Measurements from ENCODE around the gene COL25A1.

COL25A1 gene

DNA sequence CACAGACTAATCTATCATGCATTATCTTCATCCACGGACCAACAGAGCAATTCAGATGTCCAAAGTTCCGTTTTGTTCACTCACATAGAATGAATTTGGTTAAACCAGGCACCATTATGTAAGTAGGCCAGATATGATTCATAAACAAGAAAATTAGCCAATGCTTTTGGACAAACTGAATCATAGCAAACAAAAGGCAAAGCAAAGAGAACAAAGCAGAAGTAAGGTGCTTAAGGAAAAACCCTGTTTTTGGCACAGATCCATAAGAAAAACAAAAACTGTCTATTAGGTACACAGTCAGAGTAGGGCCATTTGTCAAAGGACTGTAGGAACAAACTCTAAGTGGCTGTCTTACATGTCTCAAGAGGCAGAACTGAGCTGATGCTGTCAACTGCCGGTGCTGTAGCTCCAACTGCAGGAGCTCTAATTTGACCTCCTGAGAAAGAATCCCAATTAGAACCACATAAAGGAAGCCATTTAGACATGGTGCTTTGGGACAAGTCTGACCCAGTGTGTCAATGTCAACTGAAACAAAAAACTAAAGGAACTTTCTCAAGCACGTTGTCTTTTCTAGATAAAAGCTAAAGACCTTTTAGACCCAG is 146.7 kb downstream of the COL25A1 start:
- no peak overlapping the region for H3K4me3 ChIP-seq (ENCODE audit: low read depth, low read length)
- POLR2A ChIA-PET = no interaction called here
- no peak for TF ChIP-seq CTCF (IDR thresholded peaks at IDR 0.05; ENCODE audit: insufficient read depth, low read length, missing control alignments)
- DNase-seq (ENCODE audit: low read depth, low spot score) = no peak
- CTCF ChIA-PET = no interaction called here

DNA sequence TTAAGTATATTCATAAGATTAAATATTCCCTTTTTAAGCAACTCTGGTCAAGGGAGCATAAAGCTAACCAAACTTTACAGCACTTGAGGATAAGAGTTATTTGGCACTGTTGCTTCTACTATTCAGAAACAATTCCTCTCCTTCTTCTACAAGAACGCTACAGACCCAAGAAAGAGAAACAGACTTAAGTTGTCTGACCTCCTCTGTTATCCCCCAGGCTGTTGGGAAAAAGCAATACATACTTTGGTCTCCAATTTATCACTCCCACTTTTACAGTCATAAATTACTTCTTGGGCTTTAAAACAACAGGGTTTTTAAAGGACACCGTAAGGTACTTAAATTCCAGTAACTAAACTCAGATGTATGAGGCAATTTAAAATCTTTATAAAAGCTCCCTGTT is 147.4 kb downstream of the COL25A1 start:
- ChIA-PET CTCF (interaction anchor here (0.6 kb wide), 1 partner anchor 1425 kb away, joined by 3 read pairs; no protein-coding TSS in a partner anchor), POLR2A (no interaction called here)
- no peak overlapping the region for H3K4me3 ChIP-seq (ENCODE audit: low read depth, low read length)
- no peak for TF ChIP-seq CTCF (IDR thresholded peaks at IDR 0.05; ENCODE audit: insufficient read depth, low read length, missing control alignments)
- no peak for DNase-seq (ENCODE audit: low read depth, low spot score)

- DNase-seq (ENCODE audit: low read depth, low spot score) = no peak
- ChIA-PET POLR2A (no interaction called here), CTCF (no interaction called here)
- no peak overlapping the region for H3K4me3 ChIP-seq (ENCODE audit: low read depth, low read length)
- no peak for TF ChIP-seq CTCF (IDR thresholded peaks at IDR 0.05; ENCODE audit: insufficient read depth, low read length, missing control alignments)
These were observed 148.0 kb downstream of the COL25A1 start for GRCh38 chr4:109154424-109154823.

- CTCF ChIA-PET = no interaction called here
- TF ChIP-seq CTCF (IDR thresholded peaks at IDR 0.05; ENCODE audit: insufficient read depth, low read length, missing control alignments) = no peak
- no peak overlapping the region for H3K4me3 ChIP-seq (ENCODE audit: low read depth, low read length)
- DNase-seq (ENCODE audit: low read depth, low spot score) = no peak
- POLR2A ChIA-PET = no interaction called here
These were observed 152.6 kb downstream of the COL25A1 start for GRCh38 chr4:109149836-109150235.

DNA sequence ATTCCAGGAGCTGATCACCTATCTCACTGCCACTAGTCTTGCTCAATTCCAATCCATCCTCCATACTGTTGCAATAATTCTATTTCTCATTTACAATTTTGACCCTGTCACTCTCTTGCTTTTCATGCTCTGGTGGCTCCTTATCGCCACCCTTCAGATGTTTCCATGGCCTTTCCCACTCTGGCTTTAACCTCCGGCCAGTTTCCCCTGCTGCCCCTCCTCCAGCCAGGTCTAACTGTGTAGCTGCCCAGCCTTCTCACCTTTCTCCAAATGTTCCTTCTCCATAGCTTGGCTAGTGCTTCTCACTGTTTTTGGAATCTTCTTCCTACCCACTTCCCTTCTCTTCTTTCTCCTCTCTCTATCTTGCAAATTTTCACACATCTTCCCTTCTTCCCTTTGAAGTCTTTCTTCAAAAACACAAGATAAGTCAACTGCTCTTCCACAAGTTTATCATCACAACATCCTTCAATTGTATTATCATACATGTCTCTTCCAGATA is 153.8 kb downstream of the COL25A1 start:
- CTCF ChIA-PET = no interaction called here
- H3K4me3 ChIP-seq (ENCODE audit: low read depth, low read length) = no peak overlapping the region
- TF ChIP-seq CTCF (IDR thresholded peaks at IDR 0.05; ENCODE audit: insufficient read depth, low read length, missing control alignments) = no peak
- POLR2A ChIA-PET = no interaction called here
- DNase-seq (ENCODE audit: low read depth, low spot score) = no peak

DNA sequence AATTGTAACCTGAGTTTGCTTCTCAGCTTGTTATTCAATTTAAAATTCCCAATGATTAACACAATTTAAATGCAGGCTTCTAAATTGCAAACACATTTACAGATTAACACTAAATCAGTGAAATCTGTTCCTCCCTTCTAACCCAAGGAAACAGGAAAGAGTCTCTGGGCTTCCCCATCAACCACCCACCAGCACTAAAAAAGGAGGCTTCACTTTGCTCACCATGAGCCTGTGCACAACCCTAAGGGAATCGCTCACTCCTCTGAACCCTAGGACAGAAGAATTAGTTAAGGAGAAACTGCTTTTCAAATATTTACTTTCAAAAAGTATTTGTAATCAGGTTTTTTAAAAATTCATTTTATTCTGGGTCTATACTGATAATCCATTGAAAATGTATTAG is 155.3 kb downstream of the COL25A1 start:
- no peak for TF ChIP-seq CTCF (IDR thresholded peaks at IDR 0.05; ENCODE audit: insufficient read depth, low read length, missing control alignments)
- POLR2A ChIA-PET = no interaction called here
- CTCF ChIA-PET = no interaction called here

More for the DNA sequence above, 155.3 kb downstream of the COL25A1 start:
- no peak overlapping the region for H3K4me3 ChIP-seq (ENCODE audit: low read depth, low read length)
- DNase-seq (ENCODE audit: low read depth, low spot score) = no peak
